Measurements from ENCODE around the gene AP1S3. TPM values are rescaled to one million over a fixed set of nuclear protein-coding genes. Genes with fewer than 3 reads are reported as not detected.

Gene AP1S3
- total RNA-seq, 1 donor from 2014 or later, result 46.3 TPM

DNA sequence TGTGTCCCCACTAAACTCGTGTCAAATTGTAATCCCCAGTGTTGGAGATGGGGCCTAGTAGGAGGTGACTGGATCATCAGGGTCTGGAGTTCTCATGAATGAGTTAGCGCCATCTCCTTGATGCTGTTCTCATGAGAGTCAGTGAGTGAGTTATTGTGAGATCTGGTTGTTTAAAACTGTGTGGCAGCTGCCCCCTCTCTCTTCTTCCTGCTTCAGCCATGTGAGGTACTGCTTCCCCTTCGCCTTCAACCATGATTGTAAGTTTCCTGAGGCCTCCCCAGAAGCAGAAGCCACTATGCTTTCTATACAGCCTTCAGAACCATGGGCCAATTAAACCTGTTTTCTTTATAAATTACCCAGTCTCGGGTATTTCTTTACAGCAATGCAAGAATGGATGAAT lies 50.4 kb downstream of the AP1S3 start:
- peak overlapping the region; percentile 90 for H3K27ac Mint-ChIP-seq
- TF ChIP-seq, protein P1, sequence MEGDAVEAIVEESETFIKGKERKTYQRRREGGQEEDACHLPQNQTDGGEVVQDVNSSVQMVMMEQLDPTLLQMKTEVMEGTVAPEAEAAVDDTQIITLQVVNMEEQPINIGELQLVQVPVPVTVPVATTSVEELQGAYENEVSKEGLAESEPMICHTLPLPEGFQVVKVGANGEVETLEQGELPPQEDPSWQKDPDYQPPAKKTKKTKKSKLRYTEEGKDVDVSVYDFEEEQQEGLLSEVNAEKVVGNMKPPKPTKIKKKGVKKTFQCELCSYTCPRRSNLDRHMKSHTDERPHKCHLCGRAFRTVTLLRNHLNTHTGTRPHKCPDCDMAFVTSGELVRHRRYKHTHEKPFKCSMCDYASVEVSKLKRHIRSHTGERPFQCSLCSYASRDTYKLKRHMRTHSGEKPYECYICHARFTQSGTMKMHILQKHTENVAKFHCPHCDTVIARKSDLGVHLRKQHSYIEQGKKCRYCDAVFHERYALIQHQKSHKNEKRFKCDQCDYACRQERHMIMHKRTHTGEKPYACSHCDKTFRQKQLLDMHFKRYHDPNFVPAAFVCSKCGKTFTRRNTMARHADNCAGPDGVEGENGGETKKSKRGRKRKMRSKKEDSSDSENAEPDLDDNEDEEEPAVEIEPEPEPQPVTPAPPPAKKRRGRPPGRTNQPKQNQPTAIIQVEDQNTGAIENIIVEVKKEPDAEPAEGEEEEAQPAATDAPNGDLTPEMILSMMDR (IDR thresholded peaks at IDR 0.05), result no peak
- peaks cover 58% of the 10 kb centered on the region for H3K4me1 Mint-ChIP-seq
- peak; percentile 71 for ATAC-seq (ENCODE audit: low read depth)
- POLR2A ChIA-PET, result no interaction called here
- CTCF ChIA-PET, result interaction anchor here (1.5 kb wide), 1 partner anchor 11 kb away, joined by 5 read pairs; no protein-coding TSS in a partner anchor
- H3K36me3 Mint-ChIP-seq (ENCODE audit: low read depth), result peaks cover 30% of the 10 kb centered on the region
- intact Hi-C loops (cut with micrococcal nuclease), result loop anchor here (1.0 kb wide), 1 partner anchor 10 kb away; no protein-coding TSS in a partner anchor
- H3K4me3 Mint-ChIP-seq, result peak overlapping the region; percentile 59
- H3K9me3 Mint-ChIP-seq, result no peaks in the 10 kb centered on the region
- no peaks in the 10 kb centered on the region for H3K27me3 Mint-ChIP-seq
- no peak for DNase-seq

DNA sequence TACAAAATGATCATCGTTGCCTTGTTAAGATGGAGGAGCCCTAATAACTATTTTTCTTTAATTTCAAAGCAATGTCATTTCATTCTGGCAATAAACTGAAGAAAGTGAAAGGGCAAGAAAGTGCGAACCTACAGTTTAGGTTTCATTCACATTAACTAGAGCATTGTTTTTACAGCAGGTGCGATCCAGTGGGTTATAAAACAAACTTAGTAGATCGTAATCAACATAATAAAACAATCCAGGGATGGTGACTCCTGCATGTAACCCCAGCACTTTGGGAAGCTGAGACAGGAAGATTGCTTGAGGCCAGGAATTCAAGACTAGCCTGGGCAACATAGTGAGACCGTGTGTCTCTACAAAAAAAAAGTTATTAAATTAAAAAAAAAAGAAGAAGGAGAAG lies 51.1 kb downstream of the AP1S3 start:
- H3K27me3 Mint-ChIP-seq, result no peaks in the 10 kb centered on the region
- ATAC-seq (ENCODE audit: low read depth) (no peak), DNase-seq (no peak)
- intact Hi-C loops (cut with micrococcal nuclease), result no loop called here
- H3K36me3 Mint-ChIP-seq (ENCODE audit: low read depth), result peaks cover 30% of the 10 kb centered on the region
- ChIA-PET CTCF (interaction anchor here (1.5 kb wide), 1 partner anchor 12 kb away, joined by 5 read pairs; no protein-coding TSS in a partner anchor), POLR2A (no interaction called here)
- no peak overlapping the region for H3K4me3 Mint-ChIP-seq
- TF ChIP-seq, protein P1 (IDR thresholded peaks at IDR 0.05), result no peak
- H3K4me1 Mint-ChIP-seq, result peaks cover 51% of the 10 kb centered on the region
- H3K27ac Mint-ChIP-seq, result peak overlapping the region; percentile 90
- no peaks in the 10 kb centered on the region for H3K9me3 Mint-ChIP-seq

DNA sequence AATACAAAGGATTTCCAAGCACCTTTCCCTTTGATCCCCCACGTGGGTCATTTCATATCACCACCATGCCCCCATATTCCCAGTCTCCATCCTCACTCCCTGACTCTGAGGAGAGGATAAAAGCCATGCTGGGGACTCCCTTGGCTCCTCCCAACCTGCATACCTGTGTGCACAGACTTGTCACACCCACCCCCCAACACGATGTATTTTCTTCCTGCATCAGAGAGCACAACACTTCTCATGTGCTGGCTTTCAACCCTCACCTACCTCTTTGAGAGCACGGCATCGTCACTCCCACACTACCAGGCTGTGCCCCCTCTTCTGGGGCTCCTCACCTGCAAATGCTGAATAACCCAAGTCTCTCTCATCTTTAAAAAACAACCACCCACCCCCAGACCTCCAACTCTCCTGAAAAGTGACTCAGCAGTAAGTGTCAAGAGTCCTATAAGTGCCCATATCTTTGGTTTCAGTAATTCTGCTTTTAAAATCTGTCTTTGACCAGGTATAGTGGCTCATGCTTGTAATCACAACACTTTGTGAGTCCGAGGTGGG lies 53.1 kb downstream of the AP1S3 start:
- peaks cover 31% of the 10 kb centered on the region for H3K36me3 Mint-ChIP-seq (ENCODE audit: low read depth)
- intact Hi-C loops (cut with micrococcal nuclease), result loop anchor here (5.0 kb wide), 1 partner anchor 173 kb away; the partner anchor contains the start of gene MRPL44
- H3K9me3 Mint-ChIP-seq, result no peaks in the 10 kb centered on the region
- H3K27ac Mint-ChIP-seq, result no peak overlapping the region
- TF ChIP-seq, protein P1 (IDR thresholded peaks at IDR 0.05), result no peak
- POLR2A ChIA-PET, result no interaction called here
- peaks cover 53% of the 10 kb centered on the region for H3K4me1 Mint-ChIP-seq
- DNase-seq (no peak), ATAC-seq (ENCODE audit: low read depth) (no peak)
- CTCF ChIA-PET, result no interaction called here
- no peak overlapping the region for H3K4me3 Mint-ChIP-seq
- no peaks in the 10 kb centered on the region for H3K27me3 Mint-ChIP-seq

DNA sequence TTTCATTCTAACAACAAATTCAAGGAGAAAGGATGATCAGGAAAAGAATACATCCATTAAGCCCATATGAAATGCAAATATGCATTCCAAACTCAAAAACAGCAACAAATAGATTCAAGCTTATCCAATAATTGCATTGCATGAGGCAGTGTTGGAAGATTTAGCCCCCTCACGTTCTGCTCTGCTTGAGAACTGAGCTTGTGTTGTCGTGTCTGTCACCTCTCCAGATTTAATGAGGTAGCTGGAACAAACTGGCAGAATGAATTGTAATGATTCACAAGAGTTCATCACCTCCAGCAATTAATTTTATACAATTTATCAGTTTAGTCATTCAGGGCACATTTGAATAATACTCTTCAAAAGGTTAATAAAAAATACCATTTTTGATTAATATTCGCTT lies 54.8 kb downstream of the AP1S3 start:
- Mint-ChIP-seq H3K9me3 (no peaks in the 10 kb centered on the region), H3K27me3 (no peaks in the 10 kb centered on the region), H3K4me1 (peaks cover 44% of the 10 kb centered on the region), H3K4me3 (no peak overlapping the region), H3K27ac (no peak overlapping the region), H3K36me3 (ENCODE audit: low read depth) (peaks cover 31% of the 10 kb centered on the region)
- TF ChIP-seq, protein P1 (IDR thresholded peaks at IDR 0.05), result no peak
- ATAC-seq (ENCODE audit: low read depth) (no peak), DNase-seq (no peak)
- intact Hi-C loops (cut with micrococcal nuclease), result loop anchor here (5.0 kb wide), 1 partner anchor 175 kb away; the partner anchor contains the start of gene MRPL44
- CTCF ChIA-PET, result no interaction called here
- POLR2A ChIA-PET, result interaction anchor here (1.7 kb wide), 1 partner anchor 54 kb away, joined by 4 read pairs; no protein-coding TSS in a partner anchor

DNA sequence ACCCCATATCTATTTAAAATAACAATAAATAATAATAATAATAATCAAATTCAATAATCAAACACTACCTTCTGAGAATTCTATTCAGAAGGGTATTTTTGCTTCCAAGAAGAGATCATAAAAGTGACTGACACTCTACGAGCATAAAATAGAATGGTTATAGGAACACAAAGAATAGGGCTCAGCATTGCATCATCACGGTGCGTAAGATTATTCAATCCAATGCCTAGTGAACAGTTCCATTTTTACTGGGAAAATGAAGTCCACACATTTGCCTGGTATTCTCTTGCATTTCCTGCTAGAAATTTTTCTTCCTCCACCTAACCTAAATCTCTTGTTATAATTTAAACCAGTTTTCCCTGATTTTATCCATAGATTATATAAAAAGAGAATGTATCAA lies 55.8 kb downstream of the AP1S3 start:
- intact Hi-C loops (cut with micrococcal nuclease), result loop anchor here (2.0 to 5.0 kb wide), 3 partner anchors 17 to 176 kb away; partner anchors contain the start of genes AP1S3 and MRPL44
- TF ChIP-seq, protein P1 (IDR thresholded peaks at IDR 0.05), result no peak
- DNase-seq (no peak), ATAC-seq (ENCODE audit: low read depth) (no peak)
- peaks cover 38% of the 10 kb centered on the region for H3K36me3 Mint-ChIP-seq (ENCODE audit: low read depth)
- no peaks in the 10 kb centered on the region for H3K9me3 Mint-ChIP-seq
- POLR2A ChIA-PET, result interaction anchor here (1.7 kb wide), 1 partner anchor 55 kb away, joined by 4 read pairs; no protein-coding TSS in a partner anchor
- H3K4me1 Mint-ChIP-seq, result peaks cover 33% of the 10 kb centered on the region
- H3K4me3 Mint-ChIP-seq, result no peak overlapping the region
- CTCF ChIA-PET, result interaction anchor here (1.2 to 1.8 kb wide), 3 partner anchors 16 to 58 kb away, joined by 3 to 11 read pairs (median 4); no protein-coding TSS in a partner anchor
- no peaks in the 10 kb centered on the region for H3K27me3 Mint-ChIP-seq
- no peak overlapping the region for H3K27ac Mint-ChIP-seq

All from activated B cell treated with CpG ODN at 0.5 μM for 24 hours (primary cell).